Endothelial cell (in vitro differentiated cells): ENCODE results near the gene PTPN1. TPM values are rescaled to one million over a fixed set of nuclear protein-coding genes. Genes with fewer than 3 reads are reported as not detected.

ENCODE experiments used
- DNase-seq: peaks from one replicate; pipeline ENCODE4 v3.0.0; 2021; ENCODE audit warnings: low spot score
- H3K27ac Mint-ChIP-seq: one replicate; pipeline ENCODE4 v1.8.0; 2021; ENCODE audit warnings: mixed read lengths, inconsistent platforms; ENCODE audit not compliant: unreplicated experiment
- H3K27me3 Mint-ChIP-seq: one replicate; pipeline ENCODE4 v1.8.0; 2021; ENCODE audit warnings: mild to moderate bottlenecking, moderate library complexity, mixed read lengths, inconsistent platforms; ENCODE audit not compliant: unreplicated experiment
- H3K36me3 Mint-ChIP-seq: one replicate; pipeline ENCODE4 v1.8.0; 2021; ENCODE audit warnings: mild to moderate bottlenecking, low read depth, mixed read lengths, inconsistent platforms; ENCODE audit not compliant: unreplicated experiment
- H3K4me1 Mint-ChIP-seq: one replicate; pipeline ENCODE4 v1.8.0; 2021; ENCODE audit warnings: mild to moderate bottlenecking, mixed read lengths, inconsistent platforms; ENCODE audit not compliant: unreplicated experiment
- H3K4me3 Mint-ChIP-seq: one replicate; pipeline ENCODE4 v1.8.0; 2021; ENCODE audit warnings: mild to moderate bottlenecking, mixed read lengths, inconsistent platforms; ENCODE audit not compliant: unreplicated experiment
- H3K9me3 Mint-ChIP-seq: one replicate; pipeline ENCODE4 v1.8.0; 2021; ENCODE audit warnings: mixed read lengths, inconsistent platforms; ENCODE audit not compliant: unreplicated experiment
- total RNA-seq: library from RNA; stranded (reverse); fragmentation: NEBNext Ultra II Directional; extraction: Animal tissue kit (Norgen Biotek cat#: 25700); gene quantifications from one replicate; pipeline ENCODE4 v1.2.1, GENCODE V29; 2021; ENCODE audit not compliant: unreplicated experiment
- TF ChIP-seq, protein P1 (sequence below): fragments of 200-600 bp; sonication (generic); IDR thresholded peaks from one replicate; pipeline ENCODE4 v1.5.0; 2021; ENCODE audit warnings: antibody characterized with exemption; ENCODE audit not compliant: unreplicated experiment

The PTPN1 gene
- total RNA-seq, 1 donor from 2014 or later: 46.0 TPM

GRCh38 chr20:50577175-50578018 is 67.2 kb downstream of the PTPN1 start:
- peaks cover 60% of the 10 kb centered on the region for H3K36me3 Mint-ChIP-seq
- no peak overlapping the region for H3K27ac Mint-ChIP-seq

GRCh38 chr20:50578061-50578777 is 68.0 kb downstream of the PTPN1 start:
- H3K9me3 Mint-ChIP-seq: no peaks in the 10 kb centered on the region
- H3K4me1 Mint-ChIP-seq: peaks cover 12% of the 10 kb centered on the region
- H3K27me3 Mint-ChIP-seq: peaks cover 3% of the 10 kb centered on the region
- DNase-seq: no peak
- no peak overlapping the region for H3K27ac Mint-ChIP-seq
- TF ChIP-seq, protein P1, sequence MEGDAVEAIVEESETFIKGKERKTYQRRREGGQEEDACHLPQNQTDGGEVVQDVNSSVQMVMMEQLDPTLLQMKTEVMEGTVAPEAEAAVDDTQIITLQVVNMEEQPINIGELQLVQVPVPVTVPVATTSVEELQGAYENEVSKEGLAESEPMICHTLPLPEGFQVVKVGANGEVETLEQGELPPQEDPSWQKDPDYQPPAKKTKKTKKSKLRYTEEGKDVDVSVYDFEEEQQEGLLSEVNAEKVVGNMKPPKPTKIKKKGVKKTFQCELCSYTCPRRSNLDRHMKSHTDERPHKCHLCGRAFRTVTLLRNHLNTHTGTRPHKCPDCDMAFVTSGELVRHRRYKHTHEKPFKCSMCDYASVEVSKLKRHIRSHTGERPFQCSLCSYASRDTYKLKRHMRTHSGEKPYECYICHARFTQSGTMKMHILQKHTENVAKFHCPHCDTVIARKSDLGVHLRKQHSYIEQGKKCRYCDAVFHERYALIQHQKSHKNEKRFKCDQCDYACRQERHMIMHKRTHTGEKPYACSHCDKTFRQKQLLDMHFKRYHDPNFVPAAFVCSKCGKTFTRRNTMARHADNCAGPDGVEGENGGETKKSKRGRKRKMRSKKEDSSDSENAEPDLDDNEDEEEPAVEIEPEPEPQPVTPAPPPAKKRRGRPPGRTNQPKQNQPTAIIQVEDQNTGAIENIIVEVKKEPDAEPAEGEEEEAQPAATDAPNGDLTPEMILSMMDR: no peak
- H3K4me3 Mint-ChIP-seq: peak overlapping the region; percentile 65
- H3K36me3 Mint-ChIP-seq: peaks cover 60% of the 10 kb centered on the region

More at GRCh38 chr20:50577175-50578018, 67.2 kb downstream of the PTPN1 start:
- no peaks in the 10 kb centered on the region for H3K9me3 Mint-ChIP-seq
- peaks cover 16% of the 10 kb centered on the region for H3K4me1 Mint-ChIP-seq
- no peak for DNase-seq
- TF ChIP-seq, protein P1: no peak
- peak overlapping the region; percentile 65 for H3K4me3 Mint-ChIP-seq
- peaks cover 3% of the 10 kb centered on the region for H3K27me3 Mint-ChIP-seq

DNA sequence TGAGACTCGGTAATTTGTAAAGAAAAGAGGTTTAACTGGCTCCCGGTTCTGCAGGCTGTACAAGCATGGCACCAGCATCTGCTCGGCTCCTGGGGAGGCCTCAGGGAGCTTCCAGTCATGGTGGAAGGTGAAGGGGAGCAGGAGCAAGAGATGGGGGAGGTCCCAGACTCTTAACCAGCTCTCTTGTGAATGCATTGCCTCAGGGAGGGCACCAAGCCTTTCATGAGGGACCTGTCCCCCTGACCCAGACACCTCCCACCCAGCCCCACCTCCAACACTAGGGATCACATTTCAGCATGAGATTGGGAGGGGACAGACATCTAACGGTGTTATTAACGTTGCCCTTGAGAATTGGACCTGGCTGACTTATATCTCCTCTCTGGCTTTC is 68.6 kb downstream of the PTPN1 start:
- peaks cover 3% of the 10 kb centered on the region for H3K27me3 Mint-ChIP-seq
- peaks cover 61% of the 10 kb centered on the region for H3K36me3 Mint-ChIP-seq
- peaks cover 9% of the 10 kb centered on the region for H3K4me1 Mint-ChIP-seq
- no peak for DNase-seq
- H3K9me3 Mint-ChIP-seq: no peaks in the 10 kb centered on the region
- TF ChIP-seq, protein P1: no peak
- H3K27ac Mint-ChIP-seq: no peak overlapping the region
- peak overlapping the region; percentile 7 for H3K4me3 Mint-ChIP-seq

DNA sequence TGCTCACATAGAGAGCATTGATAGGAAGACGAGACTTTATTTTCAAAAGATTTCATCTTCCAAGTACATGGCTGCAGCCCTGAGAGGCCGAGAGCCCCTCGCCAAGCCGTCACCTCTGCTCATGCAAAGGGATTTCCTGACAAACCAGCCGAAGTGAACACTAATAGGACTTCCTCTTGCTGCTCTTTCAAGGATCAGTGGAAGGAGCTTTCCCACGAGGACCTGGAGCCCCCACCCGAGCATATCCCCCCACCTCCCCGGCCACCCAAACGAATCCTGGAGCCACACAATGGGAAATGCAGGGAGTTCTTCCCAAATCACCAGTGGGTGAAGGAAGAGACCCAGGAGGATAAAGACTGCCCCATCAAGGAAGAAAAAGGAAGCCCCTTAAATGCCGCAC is 69.3 kb downstream of the PTPN1 start:
- Mint-ChIP-seq H3K27me3 (peaks cover 3% of the 10 kb centered on the region), H3K4me1 (peaks cover 9% of the 10 kb centered on the region), H3K27ac (no peak overlapping the region), H3K36me3 (peaks cover 57% of the 10 kb centered on the region), H3K9me3 (no peaks in the 10 kb centered on the region), H3K4me3 (no peak overlapping the region)
- TF ChIP-seq, protein P1: no peak
- DNase-seq: no peak
